A673 (cell line): ENCODE data around the gene STYXL1. TPM values are rescaled to one million over a fixed set of nuclear protein-coding genes. Genes with fewer than 3 reads are reported as not detected.

Source experiments
- BruUV-seq: library from RNA; stranded (reverse); fragments of 400-500 nt; replicated peaks from 2 replicates; lab custom pipeline; 2021; lab: Mats Ljungman, UMichigan
- CTCF ChIA-PET: fragments of 300-600 bp; sonication (Branson Sonifier 250); formaldehyde crosslinking; loops from one replicate; lab custom pipeline; 2022; ENCODE audit warnings: antibody characterized with exemption; lab: Charles Lee
- POLR2A ChIA-PET: fragments of 300-600 bp; sonication (Branson Sonifier 250); formaldehyde crosslinking; loops from one replicate; lab custom pipeline; 2022; ENCODE audit warnings: antibody characterized with exemption; ENCODE audit not compliant: low non-redundant PET; lab: Charles Lee
- DNase-seq: peaks from one replicate; pipeline ENCODE4 v3.0.0-alpha.2; 2015; ENCODE audit warnings: low spot score
- H3K27ac ChIP-seq: fragments of 200-600 bp; sonication (generic); 2 replicates; pipeline ENCODE4 v1.5.1; 2016; ENCODE audit warnings: mixed run types, low read depth, mild to moderate bottlenecking, mixed read lengths, antibody characterized with exemption, low read length; ENCODE audit not compliant: poor library complexity, severe bottlenecking
- H3K27me3 ChIP-seq: fragments of 200-600 bp; sonication (generic); replicated peaks from 2 replicates; pipeline ENCODE4 v1.6.1; 2017; ENCODE audit warnings: mixed run types, low read depth, mild to moderate bottlenecking, mixed read lengths, antibody characterized with exemption, low read length; ENCODE audit not compliant: insufficient read depth, poor library complexity
- H3K36me3 ChIP-seq: fragments of 200-600 bp; sonication (generic); 2 replicates; pipeline ENCODE4 v1.6.1; 2016; ENCODE audit warnings: mixed run types, mild to moderate bottlenecking, mixed read lengths, antibody characterized with exemption, low read length; ENCODE audit not compliant: insufficient read depth, poor library complexity, severe bottlenecking
- H3K4me1 ChIP-seq: fragments of 200-600 bp; sonication (generic); 2 replicates; pipeline ENCODE4 v1.6.1; 2017; ENCODE audit warnings: mixed run types, mild to moderate bottlenecking, mixed read lengths, antibody characterized with exemption, low read length; ENCODE audit not compliant: insufficient read depth, poor library complexity, severe bottlenecking
- H3K4me3 ChIP-seq: fragments of 200-600 bp; sonication (generic); 2 replicates; pipeline ENCODE4 v1.5.1; 2016; ENCODE audit warnings: low read depth, mixed run types, mild to moderate bottlenecking, mixed read lengths, low read length; ENCODE audit not compliant: poor library complexity, severe bottlenecking
- H3K9me3 ChIP-seq: fragments of 200-600 bp; sonication (generic); 2 replicates; pipeline ENCODE4 v1.6.1; 2016; ENCODE audit warnings: mixed run types, low read depth, mild to moderate bottlenecking, mixed read lengths, antibody characterized with exemption, low read length; ENCODE audit not compliant: poor library complexity, severe bottlenecking
- EZH2 ChIP-seq: fragments of 200-600 bp; sonication (generic); IDR thresholded peaks from 2 replicates; pipeline ENCODE4 v1.6.1; 2017; ENCODE audit warnings: borderline replicate concordance, low read depth, mild to moderate bottlenecking, mixed read lengths, antibody characterized with exemption, low read length; ENCODE audit not compliant: poor library complexity, severe bottlenecking
- intact Hi-C: fragments of 100-400 bp; cut with micrococcal nuclease; formaldehyde crosslinking; loops from one replicate; pipeline ENCODE4 v1.10.0; 2022; ENCODE audit not compliant: unreplicated experiment
- total RNA-seq: library from RNA; stranded (reverse); gene quantifications from 2 replicates; pipeline ENCODE4 v1.2.3, GENCODE V29; 2021
- TF ChIP-seq, protein P1 (sequence below): fragments of 300-800, 200-600 bp; sonication (generic); conservative IDR thresholded peaks from 2 replicates; pipeline ENCODE4 v1.5.1; 2017; ENCODE audit warnings: low read depth, mild to moderate bottlenecking, antibody characterized with exemption, low read length, moderate library complexity, mixed read lengths

The STYXL1 gene
- total RNA-seq, 1 experiment from 2014 or later, result 36.3 TPM

DNA sequence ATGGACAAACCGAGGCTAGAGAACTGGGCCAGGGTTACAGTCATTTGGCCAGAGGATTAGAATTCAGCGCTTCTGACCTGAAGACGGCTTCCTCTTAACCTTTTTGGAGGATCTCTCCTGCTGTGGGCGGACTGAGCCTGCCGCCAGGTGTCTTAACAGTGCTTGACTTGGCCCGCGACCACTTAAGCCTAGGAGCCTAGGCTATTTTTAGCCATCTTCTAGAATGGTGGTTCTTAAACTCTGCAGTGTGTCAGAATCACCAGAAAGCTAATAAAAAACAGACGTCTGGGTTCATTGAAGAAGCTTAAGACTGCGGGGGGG is 828 bp upstream of the STYXL1 start:
- CTCF ChIA-PET, result interaction anchor here (0.6 kb wide), 1 partner anchor 26 kb away, joined by 3 read pairs; no protein-coding TSS in a partner anchor
- POLR2A ChIA-PET, result no interaction called here
- H3K36me3 ChIP-seq, result peaks cover 12% of the 10 kb centered on the region
- H3K4me3 ChIP-seq, result peak overlapping the region; percentile 96
- intact Hi-C loops, result no loop called here
- peak; percentile 39 for DNase-seq
- no peaks in the 10 kb centered on the region for H3K27me3 ChIP-seq
- no peak for TF ChIP-seq EZH2
- TF ChIP-seq, protein P1, sequence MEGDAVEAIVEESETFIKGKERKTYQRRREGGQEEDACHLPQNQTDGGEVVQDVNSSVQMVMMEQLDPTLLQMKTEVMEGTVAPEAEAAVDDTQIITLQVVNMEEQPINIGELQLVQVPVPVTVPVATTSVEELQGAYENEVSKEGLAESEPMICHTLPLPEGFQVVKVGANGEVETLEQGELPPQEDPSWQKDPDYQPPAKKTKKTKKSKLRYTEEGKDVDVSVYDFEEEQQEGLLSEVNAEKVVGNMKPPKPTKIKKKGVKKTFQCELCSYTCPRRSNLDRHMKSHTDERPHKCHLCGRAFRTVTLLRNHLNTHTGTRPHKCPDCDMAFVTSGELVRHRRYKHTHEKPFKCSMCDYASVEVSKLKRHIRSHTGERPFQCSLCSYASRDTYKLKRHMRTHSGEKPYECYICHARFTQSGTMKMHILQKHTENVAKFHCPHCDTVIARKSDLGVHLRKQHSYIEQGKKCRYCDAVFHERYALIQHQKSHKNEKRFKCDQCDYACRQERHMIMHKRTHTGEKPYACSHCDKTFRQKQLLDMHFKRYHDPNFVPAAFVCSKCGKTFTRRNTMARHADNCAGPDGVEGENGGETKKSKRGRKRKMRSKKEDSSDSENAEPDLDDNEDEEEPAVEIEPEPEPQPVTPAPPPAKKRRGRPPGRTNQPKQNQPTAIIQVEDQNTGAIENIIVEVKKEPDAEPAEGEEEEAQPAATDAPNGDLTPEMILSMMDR, result no peak
- H3K9me3 ChIP-seq, result no peaks in the 10 kb centered on the region
- no TSS peak for BruUV-seq
- H3K4me1 ChIP-seq, result peaks cover 6% of the 10 kb centered on the region
- H3K27ac ChIP-seq, result peak overlapping the region; percentile 96

DNA sequence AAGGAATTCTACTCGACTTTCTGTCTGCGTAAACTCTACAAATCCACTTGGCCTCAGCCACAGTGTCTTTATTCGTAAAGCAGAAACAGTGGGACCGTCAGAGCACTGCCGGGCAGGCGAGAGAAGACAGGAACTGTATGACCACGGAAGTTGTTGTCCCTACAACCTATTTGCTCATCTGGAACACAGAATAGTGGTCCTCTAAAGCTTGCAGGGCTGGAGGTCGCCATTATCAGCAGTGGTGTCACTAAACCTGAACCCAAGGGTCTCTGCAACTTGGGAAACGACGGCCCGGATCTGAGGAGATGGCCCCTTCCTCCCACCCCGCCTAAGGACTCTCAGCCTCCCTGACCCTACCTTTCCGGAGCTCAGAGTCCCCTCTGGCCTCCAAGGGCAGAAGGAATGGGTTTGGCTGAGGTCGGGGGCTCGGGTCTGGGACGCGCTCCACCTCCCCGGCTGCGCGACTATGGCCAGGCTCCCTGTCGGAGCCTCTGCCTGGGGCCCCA is 442 bp downstream of the STYXL1 start:
- CTCF ChIA-PET, result interaction anchor here (0.6 kb wide), 1 partner anchor 259 kb away, joined by 8 read pairs; no protein-coding TSS in a partner anchor
- intact Hi-C loops, result no loop called here

DNA sequence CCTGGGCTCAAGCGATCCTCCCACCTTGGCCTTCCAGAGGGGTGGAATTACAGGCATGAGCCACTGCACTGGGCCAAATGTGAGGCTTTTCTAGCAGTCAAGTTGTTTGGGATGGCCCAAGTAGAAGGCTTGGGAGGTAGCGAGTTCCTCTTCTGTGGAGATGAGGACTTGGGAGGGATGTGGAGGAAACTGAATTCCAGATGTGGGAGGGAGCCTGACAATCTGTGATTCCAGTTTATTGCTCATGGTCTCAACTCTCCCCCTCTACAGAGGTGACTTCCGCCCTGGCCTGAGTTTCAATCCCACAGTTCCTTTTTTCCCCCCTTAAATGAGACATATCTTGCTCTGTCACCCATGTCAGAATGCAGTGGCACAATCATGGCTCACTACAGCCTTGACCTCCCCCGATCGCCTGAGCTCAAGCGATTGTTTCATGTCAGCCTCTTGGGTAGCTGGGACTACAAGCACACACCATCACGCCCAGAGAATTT is 3.4 kb downstream of the STYXL1 start:
- intact Hi-C loops, result no loop called here
- ChIA-PET POLR2A (no interaction called here), CTCF (no interaction called here)
- Histone ChIP-seq H3K27ac (no peak overlapping the region), H3K4me3 (no peak overlapping the region), H3K27me3 (no peaks in the 10 kb centered on the region), H3K36me3 (no peaks in the 10 kb centered on the region), H3K4me1 (peaks cover 6% of the 10 kb centered on the region), H3K9me3 (no peaks in the 10 kb centered on the region)
- no TSS peak for BruUV-seq
- no peak for TF ChIP-seq EZH2
- DNase-seq, result no peak

More for the DNA sequence above, 442 bp downstream of the STYXL1 start:
- TSS peak; percentile 89 for BruUV-seq
- Histone ChIP-seq H3K4me3 (peak overlapping the region; percentile 96), H3K36me3 (peaks cover 8% of the 10 kb centered on the region), H3K9me3 (no peaks in the 10 kb centered on the region), H3K27me3 (no peaks in the 10 kb centered on the region), H3K27ac (peak overlapping the region; percentile 96), H3K4me1 (peaks cover 6% of the 10 kb centered on the region)
- POLR2A ChIA-PET, result interaction anchor here (0.6 kb wide), 1 partner anchor 22 kb away, joined by 3 read pairs; no protein-coding TSS in a partner anchor
- TF ChIP-seq, protein P1, result no peak
- no peak for TF ChIP-seq EZH2
- DNase-seq, result no peak

DNA sequence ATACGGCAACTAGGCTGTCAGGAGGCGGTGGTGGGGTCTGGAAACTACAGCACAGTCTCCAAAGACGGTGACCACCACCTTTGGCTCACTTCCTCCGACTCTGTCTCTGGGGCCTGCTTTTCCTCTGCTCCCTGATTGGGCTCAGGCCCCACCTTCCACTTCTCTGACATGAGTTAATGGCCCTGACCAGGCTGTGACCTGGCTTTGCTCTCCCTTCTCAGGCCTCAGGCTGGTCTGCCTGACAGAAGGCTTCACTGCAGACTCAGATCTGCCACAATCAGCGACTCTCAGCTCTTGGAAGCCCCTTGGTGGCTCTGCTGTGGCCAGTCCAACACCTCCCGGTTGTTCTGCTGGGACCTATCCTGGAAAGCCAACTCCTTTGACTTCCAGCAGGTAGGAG is 7.7 kb downstream of the STYXL1 start:
- no TSS peak for BruUV-seq
- Histone ChIP-seq H3K4me1 (no peaks in the 10 kb centered on the region), H3K27ac (no peak overlapping the region), H3K27me3 (no peaks in the 10 kb centered on the region), H3K4me3 (no peak overlapping the region), H3K9me3 (no peaks in the 10 kb centered on the region), H3K36me3 (no peaks in the 10 kb centered on the region)
- intact Hi-C loops, result no loop called here
- no peak for TF ChIP-seq EZH2
- TF ChIP-seq, protein P1, result no peak
- CTCF ChIA-PET, result no interaction called here
- DNase-seq, result no peak
- POLR2A ChIA-PET, result no interaction called here
